HT-29 (cell line): ENCODE data around the gene PRR5L. TPM values are rescaled to one million over a fixed set of nuclear protein-coding genes. Genes with fewer than 3 reads are reported as not detected.
"Not testable (repeated sequence)": the region's sequence is repeated elsewhere in the genome, so short reads cannot be mapped to it uniquely, and the experiment has no call there.

ENCODE experiments used
- DNase-seq: peaks from one replicate; pipeline ENCODE4 v3.0.0-alpha.2; 2015; ENCODE audit warnings: low spot score
- small RNA-seq: library from RNA; depleted of rRNA; stranded (forward); fragments of <200 nt; gene quantifications from one replicate; pipeline ENCODE3, GENCODE V24; 2014
- total RNA-seq: library from RNA; depleted of rRNA; stranded (reverse); fragments of >200 nt; shearing (Covaris generic); gene quantifications from 2 replicates; pipeline ENCODE4 v1.2.3, GENCODE V29; 2014; rRNA removed

PRR5L gene
- total RNA-seq, 1 experiment from 2014 or later: 92.8 TPM

DNA sequence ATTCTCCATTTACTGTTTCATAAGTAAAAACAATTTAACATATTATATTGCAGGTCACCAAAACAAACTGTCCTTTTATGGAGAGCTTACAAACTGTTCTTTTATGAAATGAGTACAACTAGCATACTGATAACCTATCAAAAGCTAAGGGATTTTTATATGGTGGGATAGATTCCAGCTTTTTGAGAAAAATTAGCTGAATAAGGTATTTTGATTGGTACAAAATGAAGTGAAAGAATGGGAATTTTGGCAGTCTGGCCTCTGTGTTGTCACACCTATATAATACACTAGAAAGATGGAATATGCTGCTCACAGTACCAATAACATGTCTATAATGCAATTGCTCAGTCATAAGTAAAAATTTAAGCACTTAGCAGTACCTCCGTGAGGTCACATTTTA lies 202.6 kb downstream of the PRR5L start:
- no peak for DNase-seq

DNA sequence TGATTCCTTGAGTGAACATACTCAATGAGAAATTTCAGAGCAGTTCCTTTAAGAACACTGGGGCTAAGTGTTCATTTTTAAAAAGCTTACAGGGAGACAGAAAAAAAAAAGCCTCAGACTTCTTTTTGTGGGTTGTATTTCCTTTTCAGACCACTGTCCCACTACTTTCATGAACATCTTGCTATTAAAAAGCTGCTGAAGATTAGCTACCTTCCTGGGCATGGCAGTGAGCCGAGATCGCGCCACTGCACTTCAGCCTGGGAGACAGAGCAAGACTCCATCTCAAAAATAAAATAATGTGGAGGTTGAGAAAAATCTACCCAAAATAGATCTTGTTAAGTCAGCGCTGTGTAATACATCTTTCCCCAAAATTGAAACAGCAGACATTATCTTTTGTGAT lies 203.2 kb downstream of the PRR5L start:
- DNase-seq: no peak

DNA sequence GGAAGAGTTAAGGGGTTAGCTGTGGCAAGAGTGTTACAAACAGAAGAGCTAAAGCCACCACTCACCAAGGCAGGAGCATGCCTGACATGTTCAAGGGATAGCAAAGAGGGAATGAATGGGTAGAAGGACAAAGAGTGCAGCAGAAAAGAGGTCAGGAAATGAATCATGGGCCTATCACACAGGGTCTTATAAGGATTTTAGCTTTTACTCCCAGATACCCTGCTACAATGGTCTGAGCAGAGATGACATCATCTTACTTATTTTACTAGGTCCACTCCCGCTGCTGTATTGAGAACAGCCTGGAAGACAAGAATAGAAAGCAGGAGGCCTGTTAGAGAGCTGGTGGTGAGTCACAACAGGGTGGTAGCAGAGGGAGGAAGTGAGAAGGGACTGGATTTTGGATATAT lies 204.2 kb downstream of the PRR5L start:
- DNase-seq: peak; percentile 82

DNA sequence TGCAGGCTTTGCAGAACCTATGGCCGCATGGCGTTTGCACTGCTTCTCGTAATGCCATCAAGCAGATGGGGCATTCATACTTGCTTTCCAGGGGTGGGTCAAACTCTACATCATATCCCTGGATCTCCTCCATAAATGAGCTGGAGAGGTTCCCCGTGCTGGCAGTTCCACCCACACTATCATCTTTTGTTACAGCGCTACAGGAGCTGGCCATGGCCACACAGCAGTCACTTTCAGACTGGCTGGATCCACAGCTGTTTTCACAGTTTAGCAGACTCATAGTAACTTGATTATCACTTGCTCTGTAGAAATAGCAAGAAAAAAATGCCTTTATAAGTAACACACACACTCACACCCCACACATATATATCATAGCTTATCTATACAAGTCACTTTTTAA lies 205.1 kb downstream of the PRR5L start:
- no peak for DNase-seq

DNA sequence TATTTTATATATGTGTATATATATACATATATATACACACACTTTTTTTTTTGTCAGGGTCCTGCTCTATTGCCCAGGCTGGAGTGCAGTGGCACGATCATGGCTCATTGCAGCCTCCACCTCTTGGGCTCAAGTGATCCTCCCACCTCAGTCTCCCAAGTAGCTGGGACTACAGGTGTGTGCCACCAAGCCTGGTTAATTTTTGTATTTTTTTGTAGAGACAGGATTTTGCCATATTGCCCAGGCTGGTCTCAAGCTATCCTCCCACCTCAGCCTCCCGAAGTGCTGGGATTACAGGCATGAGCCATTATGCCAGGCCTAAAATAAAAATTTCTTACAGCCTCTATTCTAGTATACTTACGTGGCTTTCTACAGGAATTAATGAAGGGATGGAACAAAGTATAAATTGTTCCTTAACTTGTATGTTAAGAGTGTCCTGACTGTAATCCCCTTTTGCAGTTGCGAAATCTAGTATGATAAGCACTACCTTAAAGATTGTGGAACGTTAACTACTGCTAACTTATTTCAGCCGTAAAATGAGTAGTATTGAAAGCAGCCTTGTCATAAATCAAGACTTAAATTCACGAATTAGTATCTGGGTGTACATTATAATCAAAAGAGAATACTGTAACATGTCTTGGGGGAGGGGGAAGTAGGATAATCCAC lies 211.9 kb downstream of the PRR5L start:
- DNase-seq: no peak

DNA sequence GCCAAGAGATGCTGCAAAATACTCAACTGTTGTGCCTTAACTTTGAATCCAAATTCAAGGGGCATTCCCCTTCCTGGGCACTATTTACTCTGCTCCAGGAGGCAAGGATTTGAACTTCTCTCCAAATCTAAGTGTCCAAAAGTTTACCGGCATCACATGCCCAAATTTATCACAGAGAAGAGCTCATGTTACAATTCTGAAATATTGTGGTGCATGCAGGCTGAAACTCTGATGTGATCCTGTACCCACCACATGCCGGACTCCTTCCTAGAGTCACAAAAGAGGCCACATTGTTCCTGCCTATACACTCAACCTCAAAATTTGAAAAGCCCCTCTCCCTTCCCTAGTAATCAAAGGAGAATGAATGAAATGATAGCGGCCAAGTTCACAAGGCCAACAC lies 212.7 kb downstream of the PRR5L start:
- peak; percentile 13 for DNase-seq

DNA sequence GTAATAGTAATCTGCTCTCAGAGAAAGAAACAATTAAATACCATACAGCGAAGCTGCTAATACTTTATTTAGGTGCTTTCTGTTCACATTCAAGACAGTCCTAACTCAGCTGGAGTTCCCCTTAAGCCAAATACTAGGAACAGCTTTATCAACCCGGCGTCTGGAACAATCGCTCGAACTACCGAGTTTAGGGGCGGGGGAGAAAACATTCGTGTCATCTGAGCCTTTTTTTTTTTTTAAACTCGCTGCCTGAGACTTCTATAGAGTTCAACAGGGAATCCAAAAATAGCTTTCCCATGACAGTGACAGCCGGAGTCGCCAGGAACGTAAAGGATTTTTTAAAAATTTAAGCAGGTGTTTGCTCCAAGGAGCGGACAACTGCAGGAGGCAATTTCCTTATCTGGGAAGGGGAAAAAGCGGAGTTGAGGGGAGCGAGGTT lies 213.1 kb downstream of the PRR5L start:
- DNase-seq: peak; percentile 54

DNA sequence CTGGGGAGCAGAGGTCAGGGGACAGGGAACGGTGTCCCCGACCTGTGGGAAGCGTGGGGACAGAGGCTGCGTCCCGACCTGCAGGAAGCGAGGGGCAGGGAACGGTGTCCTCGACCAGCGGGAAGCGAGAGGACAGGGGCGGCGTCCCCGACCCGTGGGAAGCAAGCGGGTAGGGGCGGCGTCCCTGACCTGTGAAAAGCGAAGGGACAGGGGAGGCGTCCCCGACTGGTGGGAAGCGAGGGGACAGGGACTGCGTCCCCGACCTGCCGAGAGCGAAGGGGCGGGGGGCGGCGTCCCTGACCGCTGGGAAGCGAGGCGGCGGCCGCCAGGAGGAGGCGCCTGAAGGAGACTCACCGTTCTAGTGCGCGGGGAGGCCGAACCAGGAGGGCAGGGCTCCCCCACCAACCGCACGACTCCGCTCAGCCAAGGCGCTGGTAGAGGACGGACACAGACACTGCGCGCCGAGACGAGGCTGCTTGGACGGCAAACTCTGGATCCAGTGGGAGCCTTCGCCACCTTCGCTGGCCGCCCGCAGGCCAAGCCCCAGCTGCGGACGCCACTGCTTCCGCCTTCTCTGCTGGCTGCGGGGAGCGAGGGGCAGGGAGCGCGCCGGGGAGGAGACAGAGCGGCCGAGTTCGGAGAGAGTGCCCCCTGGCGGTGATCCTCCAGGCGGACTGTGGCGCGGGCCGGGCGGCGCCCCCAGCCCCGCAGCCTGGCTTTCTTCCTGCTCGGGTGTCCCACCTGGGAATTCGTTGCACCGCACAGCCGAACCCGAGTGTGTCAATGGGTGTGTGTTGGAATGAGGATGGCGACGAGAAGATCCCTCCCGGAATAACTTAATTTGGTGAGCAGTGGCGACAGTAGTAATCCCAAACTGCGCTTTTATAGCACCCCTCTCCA lies 213.9 kb downstream of the PRR5L start, which contains the start of gene TRAF6:
Gene TRAF6 (minus strand): TSS at position 579 of the 900 bp plus-strand sequence. CDS start 8,757 bp downstream, outside the sequence.
- peak; percentile 95 for DNase-seq

DNA sequence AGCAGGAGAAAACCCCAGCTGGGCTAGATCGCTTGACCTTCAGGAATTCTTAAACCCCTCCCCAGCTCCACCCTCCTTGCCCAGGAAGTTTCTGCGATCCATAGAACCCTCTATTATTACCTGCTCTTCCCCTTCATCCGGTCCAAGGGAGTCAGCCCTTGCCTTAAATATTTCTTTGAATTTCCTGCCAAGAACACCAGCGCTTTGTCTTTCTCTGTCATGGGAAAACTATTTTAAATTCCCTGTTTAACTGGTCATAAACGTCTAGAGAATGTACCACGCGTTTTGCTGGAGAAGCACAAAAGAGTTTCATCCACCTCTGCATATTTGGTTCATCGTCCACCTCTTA lies 214.5 kb downstream of the PRR5L start:
- DNase-seq: no peak

DNA sequence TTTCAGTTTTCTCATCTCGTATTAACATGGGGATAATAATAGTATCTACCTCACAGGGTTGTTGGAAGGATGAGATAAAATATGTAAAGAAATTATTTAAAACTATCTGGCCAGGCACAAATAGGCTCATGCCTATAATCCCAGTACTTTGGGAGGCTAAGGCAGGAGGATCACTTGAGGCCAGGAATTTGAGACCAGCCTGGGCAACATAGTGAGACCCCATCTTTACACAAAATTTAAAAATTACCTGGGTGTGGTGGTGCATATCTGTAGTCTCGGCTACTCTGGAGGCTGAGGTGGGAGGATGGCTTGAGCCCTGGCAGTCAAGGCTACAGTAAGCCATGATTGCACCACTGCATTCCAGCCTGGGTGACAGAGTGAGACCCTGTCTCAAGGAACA lies 215.0 kb downstream of the PRR5L start:
- DNase-seq: not testable (repeated sequence)

DNA sequence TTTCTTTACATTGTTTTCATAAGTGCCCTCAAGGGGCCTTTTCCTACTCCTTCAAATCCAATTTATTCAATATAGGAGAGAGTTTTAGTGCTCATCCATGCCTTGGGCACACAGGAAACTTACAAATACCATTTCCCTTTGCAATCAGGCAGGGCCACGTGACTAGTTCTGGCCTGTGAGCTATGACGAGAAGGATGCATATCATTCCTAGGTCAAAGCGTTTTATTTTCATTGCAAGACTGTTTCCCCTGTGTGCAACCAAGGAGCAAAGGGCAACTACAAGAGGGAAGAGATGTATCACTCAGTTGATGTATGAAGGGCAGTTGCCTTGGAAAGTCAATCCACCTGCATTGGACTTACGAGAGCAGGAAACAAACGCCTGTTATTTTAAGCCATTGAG lies 215.9 kb downstream of the PRR5L start:
- no peak for DNase-seq

DNA sequence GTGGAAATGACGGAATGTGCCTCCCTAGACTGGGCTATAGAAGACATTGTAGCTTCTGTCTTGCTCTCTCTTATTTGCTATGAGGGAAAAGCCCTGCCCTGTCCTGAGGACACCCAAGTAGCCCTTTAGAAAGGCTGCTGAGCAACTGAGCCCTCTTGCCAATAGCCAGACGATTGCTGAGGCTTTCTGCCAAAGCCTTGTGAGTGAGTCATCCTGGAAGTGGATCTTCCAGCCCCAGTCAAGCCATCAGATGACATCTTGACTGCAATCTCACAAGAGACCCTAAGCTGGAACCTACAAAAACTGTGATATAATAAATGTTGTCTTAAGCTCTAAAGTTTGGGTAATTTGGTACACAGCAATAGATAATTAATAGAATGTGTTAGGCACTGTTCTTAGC lies 217.9 kb downstream of the PRR5L start:
- DNase-seq: no peak

Small RNA genes within 50 kb of the gene (small RNA-seq; reads per million reads assigned to genes)
- gene AC061999.1: not detected

Other genes with a start within 250 kb of the PRR5L start
- 93.7 and 96.6 TPM in 2 replicates for gene COMMD9, start 6.9 kb upstream of the PRR5L start, total RNA-seq
- gene TRAF6, start 214.0 kb downstream of the PRR5L start, total RNA-seq: 4.9 and 5.7 TPM in 2 replicates